ENCODE results near the gene IL31.

IL31 gene

GRCh38 chr12:122133192-122133950 lies 40.6 kb downstream of the IL31 start:
- no peak for DNase-seq
- Histone ChIP-seq H3K36me3 (peaks cover 62% of the 10 kb centered on the region), H3K4me3 (ENCODE audit: low read depth, low read length) (no peak overlapping the region), H3K4me1 (no peaks in the 10 kb centered on the region), H3K9me3 (no peaks in the 10 kb centered on the region), H3K27me3 (no peaks in the 10 kb centered on the region)
- TF ChIP-seq CTCF (IDR thresholded peaks at IDR 0.05; ENCODE audit: low read depth, low read length) = no peak

GRCh38 chr12:122130150-122130549 lies 43.9 kb downstream of the IL31 start:
- no peak for TF ChIP-seq CTCF (IDR thresholded peaks at IDR 0.05; ENCODE audit: low read depth, low read length)
- Histone ChIP-seq H3K4me1 (no peaks in the 10 kb centered on the region), H3K36me3 (peaks cover 52% of the 10 kb centered on the region), H3K4me3 (ENCODE audit: low read depth, low read length) (no peak overlapping the region), H3K9me3 (no peaks in the 10 kb centered on the region), H3K27me3 (no peaks in the 10 kb centered on the region)
- no peak for DNase-seq

GRCh38 chr12:122129131-122129530 lies 44.9 kb downstream of the IL31 start:
- Histone ChIP-seq H3K27me3 (no peaks in the 10 kb centered on the region), H3K9me3 (no peaks in the 10 kb centered on the region), H3K4me1 (no peaks in the 10 kb centered on the region), H3K36me3 (peaks cover 45% of the 10 kb centered on the region), H3K4me3 (ENCODE audit: low read depth, low read length) (no peak overlapping the region)
- no peak for DNase-seq
- TF ChIP-seq CTCF (IDR thresholded peaks at IDR 0.05; ENCODE audit: low read depth, low read length) = no peak

GRCh38 chr12:122128481-122128880 lies 45.5 kb downstream of the IL31 start:
- no peak for TF ChIP-seq CTCF (IDR thresholded peaks at IDR 0.05; ENCODE audit: low read depth, low read length)
- Histone ChIP-seq H3K36me3 (peaks cover 41% of the 10 kb centered on the region), H3K4me3 (ENCODE audit: low read depth, low read length) (no peak overlapping the region), H3K27me3 (no peaks in the 10 kb centered on the region), H3K9me3 (no peaks in the 10 kb centered on the region), H3K4me1 (no peaks in the 10 kb centered on the region)
- DNase-seq = no peak

- Histone ChIP-seq H3K4me3 (ENCODE audit: low read depth, low read length) (no peak overlapping the region), H3K27me3 (no peaks in the 10 kb centered on the region), H3K9me3 (no peaks in the 10 kb centered on the region), H3K36me3 (peaks cover 40% of the 10 kb centered on the region), H3K4me1 (no peaks in the 10 kb centered on the region)
- TF ChIP-seq CTCF (IDR thresholded peaks at IDR 0.05; ENCODE audit: low read depth, low read length) = no peak
- DNase-seq = no peak
Measured at GRCh38 chr12:122127839-122128238, 46.2 kb downstream of the IL31 start.
